K562 (cell line): ENCODE data around the gene SHISA5. TPM values are rescaled to one million over a fixed set of nuclear protein-coding genes. Genes with fewer than 3 reads are reported as not detected.

Experiments used
- CBX1 ChIP-seq: sonication (generic); IDR thresholded peaks from 2 replicates; pipeline ENCODE4 v1.6.1; 2016; ENCODE audit warnings: antibody characterized with exemption, low read depth, mild to moderate bottlenecking
- E2F1 ChIP-seq: sonication (generic); formaldehyde crosslinking; IDR thresholded peaks from 2 replicates; pipeline ENCODE4 v1.8.1; 2023; ENCODE audit warnings: mild to moderate bottlenecking, missing genetic modification reagents, moderate library complexity
- HDAC6 ChIP-seq: IDR thresholded peaks from 2 replicates; pipeline ENCODE4 v1.6.1; 2012; ENCODE audit warnings: low read depth, mild to moderate bottlenecking, control low read depth, inconsistent platforms, low read length, moderate library complexity
- KAT2B ChIP-seq: IDR thresholded peaks from one replicate; pipeline ENCODE4 v1.6.1; 2012; ENCODE audit warnings: low read depth, mild to moderate bottlenecking, control low read depth, inconsistent platforms, low read length, moderate library complexity
- LEF1 ChIP-seq: fragments of 450-650 bp; IDR thresholded peaks from 2 replicates; pipeline ENCODE4 v1.6.1; 2016; ENCODE audit warnings: mild to moderate bottlenecking
- MAFG ChIP-seq: fragments of 450-650 bp; conservative IDR thresholded peaks from 2 replicates; pipeline ENCODE4 v1.6.1; 2016; ENCODE audit warnings: missing genetic modification characterization, missing compliant biosample characterization
- MECOM ChIP-seq: fragments of 250-450 bp; sonication (Bioruptor Pico); IDR thresholded peaks from 2 replicates; pipeline ENCODE4 v1.8.0; 2022; ENCODE audit warnings: inconsistent platforms
- MTA3 ChIP-seq: fragments of 450-650 bp; formaldehyde crosslinking; IDR thresholded peaks from 2 replicates; pipeline ENCODE4 v1.6.1; 2017; ENCODE audit warnings: mild to moderate bottlenecking, borderline replicate concordance
- OTX1 ChIP-seq: fragments of 450-650 bp; formaldehyde crosslinking; IDR thresholded peaks from 2 replicates; pipeline ENCODE4 v1.4.0; 2022; ENCODE audit warnings: mild to moderate bottlenecking
- SIN3A ChIP-seq, 2 experiments: fragments of 150-350 bp in 1 of 2; IDR thresholded peaks; 2 replicates each; pipeline ENCODE4 v1.6.1; 2011 to 2016; ENCODE audit warnings: borderline replicate concordance in 2 of 2, low read depth in 2 of 2, low read length in 2 of 2, mild to moderate bottlenecking in 2 of 2, moderate library complexity in 2 of 2; ENCODE audit not compliant: control insufficient read depth in 1 of 2
- TAL1 ChIP-seq: fragments of 450-650 bp; IDR thresholded peaks from 2 replicates; pipeline ENCODE4 v1.6.1; 2016; ENCODE audit warnings: mild to moderate bottlenecking
- U2AF1 ChIP-seq: fragments of 200-400 bp; formaldehyde crosslinking; optimal IDR thresholded peaks from 2 replicates; pipeline ENCODE3; 2017; ENCODE audit warnings: mild to moderate bottlenecking, low read depth, low read length, moderate library complexity
- ZNF3 ChIP-seq: fragments of 250-450 bp; sonication (Bioruptor Pico); IDR thresholded peaks from 2 replicates; pipeline ENCODE4 v1.5.0; 2021; ENCODE audit warnings: mild to moderate bottlenecking, moderate library complexity
- polyA plus RNA-seq, 8 experiments: library from polyadenylated mRNA; depleted of rRNA in 4 of 8; stranded (reverse) in 5 of 8; unstranded in 3 of 8; fragments of >200 nt; fragmentation: Nextera tagmentation in 2 of 8; fragmentation: Illumina TruSeq in 1 of 8; extraction: Ambion mirVana in 2 of 8; extraction: Trizol in 1 of 8; gene quantifications; 2 replicates each; pipeline versions ENCODE4 v1.2.1 to v1.2.3, GENCODE V29; 2011 to 2014; ENCODE audit warnings: inconsistent platforms in 1 of 8, missing spikeins in 1 of 8
- total RNA-seq, 7 experiments: library from RNA; depleted of rRNA in 6 of 7; stranded (reverse); fragments of >200 nt in 6 of 7; fragmentation: Illumina TruSeq in 2 of 7; extraction: Trizol in 2 of 7; gene quantifications; 2 replicates each; pipeline versions ENCODE4 v1.2.1 to v1.2.3, GENCODE V29; 2011 to 2021; ENCODE audit warnings: low replicate concordance in 1 of 7
- TF ChIP-seq, protein P1 (sequence below): sonication (generic); formaldehyde crosslinking; IDR thresholded peaks from 2 replicates; pipeline ENCODE4 v1.8.0; 2022; ENCODE audit warnings: missing genetic modification reagents, mild to moderate bottlenecking, borderline replicate concordance
- TF ChIP-seq, protein P2 (sequence below): fragments of 450-650 bp; IDR thresholded peaks from 2 replicates; pipeline ENCODE4 v1.6.1; 2014; ENCODE audit warnings: low read depth, mild to moderate bottlenecking, moderate library complexity, borderline replicate concordance
- TF ChIP-seq, protein P3 (sequence below): fragments of 250-450 bp; sonication (Bioruptor Pico); IDR thresholded peaks from 2 replicates; pipeline ENCODE4 v1.4.0; 2020; ENCODE audit warnings: borderline replicate concordance

Gene SHISA5
- total and polyA plus RNA-seq, 9 of the 15 experiments (the other 6 are each of a cell fraction or from before 2014, with no cell fraction given), result 8.4 to 85.8 (median 56.1) TPM

DNA sequence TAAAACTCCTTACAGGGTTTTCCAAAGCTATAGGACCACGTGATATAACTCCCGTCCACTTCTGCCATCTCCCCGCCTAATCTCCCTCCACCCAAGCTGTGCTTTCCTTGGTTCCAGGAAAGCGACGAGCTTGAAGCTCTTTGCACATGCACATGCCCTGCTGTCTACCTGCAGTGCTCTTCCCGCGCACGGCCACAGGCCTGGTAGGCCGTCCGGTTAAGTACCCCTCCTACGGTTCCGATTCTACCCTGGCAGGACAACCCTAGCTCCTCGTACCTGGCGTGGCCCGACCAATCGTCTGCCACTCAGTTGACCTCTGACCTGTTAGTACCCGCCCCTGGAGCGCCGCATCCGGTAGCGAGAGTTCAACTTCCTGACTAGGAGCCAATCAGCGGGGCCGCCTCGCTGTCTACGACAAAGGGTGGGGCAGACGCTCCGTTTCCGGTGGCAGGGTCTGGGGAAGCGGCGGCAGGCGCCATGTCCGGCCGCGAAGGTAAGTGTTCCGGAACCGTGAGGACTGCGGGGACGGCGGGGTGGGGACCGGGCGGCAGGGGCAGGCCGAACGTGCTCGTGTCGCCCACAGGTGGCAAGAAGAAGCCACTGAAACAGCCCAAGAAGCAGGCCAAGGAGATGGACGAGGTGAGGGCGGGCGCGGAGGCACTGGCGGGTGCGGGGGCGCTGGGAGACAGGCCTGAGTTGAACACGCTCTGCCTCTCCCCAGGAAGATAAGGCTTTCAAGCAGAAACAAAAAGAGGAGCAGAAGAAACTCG is 64.0 kb downstream of the SHISA5 start, which contains the start of the genes CCDC51 and TMA7 (continued):
- TF ChIP-seq, protein P1, sequence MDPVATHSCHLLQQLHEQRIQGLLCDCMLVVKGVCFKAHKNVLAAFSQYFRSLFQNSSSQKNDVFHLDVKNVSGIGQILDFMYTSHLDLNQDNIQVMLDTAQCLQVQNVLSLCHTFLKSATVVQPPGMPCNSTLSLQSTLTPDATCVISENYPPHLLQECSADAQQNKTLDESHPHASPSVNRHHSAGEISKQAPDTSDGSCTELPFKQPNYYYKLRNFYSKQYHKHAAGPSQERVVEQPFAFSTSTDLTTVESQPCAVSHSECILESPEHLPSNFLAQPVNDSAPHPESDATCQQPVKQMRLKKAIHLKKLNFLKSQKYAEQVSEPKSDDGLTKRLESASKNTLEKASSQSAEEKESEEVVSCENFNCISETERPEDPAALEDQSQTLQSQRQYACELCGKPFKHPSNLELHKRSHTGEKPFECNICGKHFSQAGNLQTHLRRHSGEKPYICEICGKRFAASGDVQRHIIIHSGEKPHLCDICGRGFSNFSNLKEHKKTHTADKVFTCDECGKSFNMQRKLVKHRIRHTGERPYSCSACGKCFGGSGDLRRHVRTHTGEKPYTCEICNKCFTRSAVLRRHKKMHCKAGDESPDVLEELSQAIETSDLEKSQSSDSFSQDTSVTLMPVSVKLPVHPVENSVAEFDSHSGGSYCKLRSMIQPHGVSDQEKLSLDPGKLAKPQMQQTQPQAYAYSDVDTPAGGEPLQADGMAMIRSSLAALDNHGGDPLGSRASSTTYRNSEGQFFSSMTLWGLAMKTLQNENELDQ, result no peak
- TF ChIP-seq OTX1 (CRISPR knock-in tag) (no peak), LEF1 (no peak), U2AF1 (no peak), MECOM (no peak), E2F1 (CRISPR knock-in tag) (no peak), KAT2B (no peak), ZNF3 (no peak), HDAC6 (no peak), TAL1 (no peak), MTA3 (peak; percentile 47; the same call in 1 of the 2 replicates), SIN3A (IDR thresholded peaks at IDR 0.05; ENCODE audit: borderline replicate concordance in 2 of 2, control insufficient read depth in 1 of 2, low read depth in 2 of 2, low read length in 2 of 2) (peak; percentile 18 to 39; a peak in 1 of 4 replicates), MAFG (tag) (no peak), CBX1 (0 out of 2 replicates have a peak, but pooled peaks have one; percentile 59)
- TF ChIP-seq, protein P2, sequence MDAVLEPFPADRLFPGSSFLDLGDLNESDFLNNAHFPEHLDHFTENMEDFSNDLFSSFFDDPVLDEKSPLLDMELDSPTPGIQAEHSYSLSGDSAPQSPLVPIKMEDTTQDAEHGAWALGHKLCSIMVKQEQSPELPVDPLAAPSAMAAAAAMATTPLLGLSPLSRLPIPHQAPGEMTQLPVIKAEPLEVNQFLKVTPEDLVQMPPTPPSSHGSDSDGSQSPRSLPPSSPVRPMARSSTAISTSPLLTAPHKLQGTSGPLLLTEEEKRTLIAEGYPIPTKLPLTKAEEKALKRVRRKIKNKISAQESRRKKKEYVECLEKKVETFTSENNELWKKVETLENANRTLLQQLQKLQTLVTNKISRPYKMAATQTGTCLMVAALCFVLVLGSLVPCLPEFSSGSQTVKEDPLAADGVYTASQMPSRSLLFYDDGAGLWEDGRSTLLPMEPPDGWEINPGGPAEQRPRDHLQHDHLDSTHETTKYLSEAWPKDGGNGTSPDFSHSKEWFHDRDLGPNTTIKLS, result peak; percentile 47; the same call in 1 of the 2 replicates
- TF ChIP-seq, protein P3, sequence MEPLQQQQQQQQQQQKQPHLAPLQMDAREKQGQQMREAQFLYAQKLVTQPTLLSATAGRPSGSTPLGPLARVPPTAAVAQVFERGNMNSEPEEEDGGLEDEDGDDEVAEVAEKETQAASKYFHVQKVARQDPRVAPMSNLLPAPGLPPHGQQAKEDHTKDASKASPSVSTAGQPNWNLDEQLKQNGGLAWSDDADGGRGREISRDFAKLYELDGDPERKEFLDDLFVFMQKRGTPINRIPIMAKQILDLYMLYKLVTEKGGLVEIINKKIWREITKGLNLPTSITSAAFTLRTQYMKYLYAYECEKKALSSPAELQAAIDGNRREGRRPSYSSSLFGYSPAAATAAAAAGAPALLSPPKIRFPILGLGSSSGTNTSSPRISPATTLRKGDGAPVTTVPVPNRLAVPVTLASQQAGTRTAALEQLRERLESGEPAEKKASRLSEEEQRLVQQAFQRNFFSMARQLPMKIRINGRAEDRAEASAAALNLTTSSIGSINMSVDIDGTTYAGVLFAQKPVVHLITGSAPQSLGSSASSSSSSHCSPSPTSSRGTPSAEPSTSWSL (CRISPR knock-in tag), result no peak
